Heart left ventricle (tissue), 16 donors: ENCODE data around the gene NT5DC4. TPM values are rescaled to one million over a fixed set of nuclear protein-coding genes. Genes with fewer than 3 reads are reported as not detected.

Experiments used
- ATAC-seq, 4 donors: fragments of 200-7000 bp; cut with Tn5 transposase; one replicate each; pipeline ENCODE4 v1.9.1; 2020 to 2022; ENCODE audit warnings: moderate library complexity in 4 of 4, mild to moderate bottlenecking in 3 of 4, moderate number of reproducible peaks in 1 of 4
- DNase-seq, 5 donors: peaks; one replicate each; pipeline ENCODE4 v3.0.0-alpha.2; 2020
- H3K27ac ChIP-seq, 12 donors: fragments of 200-600 bp; sonication (generic) in 4 of 12; one replicate each; pipeline versions ENCODE4 v1.5.0 to v1.8.0; 2016 to 2022; ENCODE audit warnings: mild to moderate bottlenecking in 2 of 12
- H3K27me3 ChIP-seq, 9 donors: fragments of 200-600 bp; sonication (generic) in 2 of 9; one replicate each; pipeline versions ENCODE4 v1.5.1 to v1.8.0; 2016 to 2022; ENCODE audit warnings: mild to moderate bottlenecking in 3 of 9
- H3K36me3 ChIP-seq, 9 donors: fragments of 200-600 bp; sonication (generic) in 2 of 9; one replicate each; pipeline versions ENCODE4 v1.5.0 to v1.8.0; 2018 to 2022; ENCODE audit warnings: mild to moderate bottlenecking in 2 of 9
- H3K4me1 ChIP-seq, 12 donors: fragments of 200-600 bp; sonication (generic) in 4 of 12; one replicate each; pipeline versions ENCODE4 v1.5.0 to v1.8.0; 2016 to 2022; ENCODE audit warnings: mild to moderate bottlenecking in 3 of 12
- H3K4me3 ChIP-seq, 12 donors: fragments of 200-600 bp; sonication (generic) in 4 of 12; one replicate each; pipeline versions ENCODE4 v1.5.0 to v1.8.0; 2017 to 2022; ENCODE audit warnings: mild to moderate bottlenecking in 9 of 12, moderate library complexity in 4 of 12
- H3K9me3 ChIP-seq, 12 donors: fragments of 200-600 bp; sonication (generic) in 4 of 12; one replicate each; pipeline versions ENCODE4 v1.5.0 to v1.8.0; 2016 to 2022; ENCODE audit warnings: mild to moderate bottlenecking in 1 of 12
- CTCF ChIP-seq, 12 donors: fragments of 200-600 bp; sonication (generic) in 4 of 12; IDR thresholded peaks; one replicate each; pipeline versions ENCODE4 v1.5.0 to v1.8.0; 2018 to 2022; ENCODE audit warnings: antibody characterized with exemption in 12 of 12, mild to moderate bottlenecking in 5 of 12
- POLR2A ChIP-seq, 2 donors: fragments of 450-650 bp; IDR thresholded peaks; one replicate each; pipeline ENCODE4 v1.6.1; 2017; ENCODE audit warnings: antibody characterized with exemption in 2 of 2, mild to moderate bottlenecking in 2 of 2, moderate library complexity in 2 of 2
- WGBS, 4 donors: extraction: QIAGEN DNeasy Blood & Tissue Kit in 2 of 4; methylation state at CpG; one replicate each; pipeline versions ENCODE4 v1.1.5 to v1.1.7; 2013 to 2018; 5-methylcytosine and 5-hydroxymethylcytosine counted together
- intact Hi-C, 10 donors: fragments of 100-400 bp; cut with DNase I; formaldehyde crosslinking; loops; one replicate each; pipeline versions ENCODE4 v1.11.1 to v1.14.2; 2022
- polyA plus RNA-seq, 2 donors: library from polyadenylated mRNA; stranded (reverse); fragments of 200-250 nt; gene quantifications; one replicate each; pipeline ENCODE4 v1.2.3, GENCODE V29; 2013
- total RNA-seq, 9 donors: library from RNA; depleted of rRNA in 2 of 9; stranded (reverse); fragments of >200 nt in 2 of 9; fragmentation: NEBNext Ultra II Directional in 3 of 9; extraction: Animal tissue kit (Norgen Biotek cat#: 25700) in 3 of 9; gene quantifications; one replicate each; pipeline versions ENCODE4 v1.1.0 to v1.2.4, GENCODE V29; 2016 to 2023
- donor health status: ischemic (EF 13 %, LVEDD 7.1; RV severe dilation, severe dysfunction).
- donor health status: healthy with polysubstance abuse.
- donor health status: DM: no; HTN: yes; CAD: no.
- donor health status: DM: no; HTN: no; CAD: no.
- donor health status: ischemic (EF 25% LVEDD 6.9; RV normal size, moderate dysfunction).
- donor health status: ischemic (EF 25% LVEDD 5.7; RV mildly dilated, moderate dysfunction).
- donor health status: healthy.
- donor health status: DM: yes; HTN: yes; CAD: no.
- donor health status: ischemic (EF 35%, LVEDD 5.7; RV mildly dilated, moderate dysfunction).
- donor health status: nonischemic (EF 11% LVEDD 7.7; RV severe dilation, severe dysfunction).
- donor health status: DM: yes; HTN: yes; CAD: no.
- donor health status: PGD.
- donor health status: ischemic (EF 29% LVEDD 5.4; RV normal size, mild dysfunction).
- donor health status: nonischemic (EF 23%, LVEDD 6.1; RV moderate dilation, normal function).

Gene NT5DC4
- total and polyA plus RNA-seq, 11 donors, result 0.16 TPM; not detected in 10

GRCh38 chr2:112787729-112788393, 67.0 kb downstream of the NT5DC4 start:
- intact Hi-C loops, result no loop called here
- H3K9me3 ChIP-seq, result no peaks in the 10 kb centered on the region
- peaks cover 0 to 35% (median 0%) of the 10 kb centered on the region in 12 donors for H3K4me1 ChIP-seq
- WGBS, 4 donors, result 79 to 85% (median 82%) methylated on average over 4 of the region's 4 CpGs
- peaks cover 0 to 7% (median 0%) of the 10 kb centered on the region in 9 donors for H3K27me3 ChIP-seq
- no peak overlapping the region for H3K27ac ChIP-seq
- ATAC-seq, result no peak
- no peaks in the 10 kb centered on the region for H3K36me3 ChIP-seq
- H3K4me3 ChIP-seq, result no peak overlapping the region
- no peak for DNase-seq
- TF ChIP-seq POLR2A (IDR thresholded peaks at IDR 0.05), result no peak
- TF ChIP-seq CTCF (IDR thresholded peaks at IDR 0.05), result no peak

GRCh38 chr2:112788653-112789052, 67.8 kb downstream of the NT5DC4 start:
- peaks cover 0 to 39% (median under 1%) of the 10 kb centered on the region in 12 donors for H3K4me1 ChIP-seq
- no peaks in the 10 kb centered on the region for H3K36me3 ChIP-seq
- DNase-seq, result no peak
- ATAC-seq, result no peak
- H3K27ac ChIP-seq, result no peak overlapping the region
- TF ChIP-seq POLR2A (IDR thresholded peaks at IDR 0.05) (no peak), CTCF (IDR thresholded peaks at IDR 0.05) (no peak)
- no peaks in the 10 kb centered on the region for H3K9me3 ChIP-seq
- intact Hi-C loops, result no loop called here
- H3K27me3 ChIP-seq, result peaks cover 0 to 6% (median 0%) of the 10 kb centered on the region in 9 donors
- 55 to 63% (median 60%) methylated on average over 3 of the region's 3 CpGs for WGBS, 4 donors
- H3K4me3 ChIP-seq, result no peak overlapping the region

Other genes starting within 250 kb of the NT5DC4 start
- 10 to 100 TPM; 25.2 to 55.3 (median 46.6) TPM for gene TTL, start 238.9 kb upstream of the NT5DC4 start, total RNA-seq
- gene TTL, start 238.9 kb upstream of the NT5DC4 start, polyA plus RNA-seq, result 10 to 100 TPM; 13.0 to 29.0 TPM
- 10 to 100 TPM in 5 of 9 donors, 1 to 10 TPM in 4; 6.0 to 15.5 (median 10.4) TPM for gene POLR1B, start 178.6 kb upstream of the NT5DC4 start, total RNA-seq
- 1 to 10 TPM; 3.3 to 6.5 TPM for gene POLR1B, start 178.6 kb upstream of the NT5DC4 start, polyA plus RNA-seq
- 10 to 100 TPM; 18.6 to 26.2 (median 22.1) TPM for gene CHCHD5, start 136.4 kb upstream of the NT5DC4 start, total RNA-seq
- 10 to 100 TPM; 23.6 to 32.2 TPM for gene CHCHD5, start 136.4 kb upstream of the NT5DC4 start, polyA plus RNA-seq
- 10 to 100 TPM in 7 of 9 donors, 1 to 10 TPM in 2; 5.6 to 51.7 (median 12.0) TPM for gene SLC20A1, start 75.1 kb upstream of the NT5DC4 start, total RNA-seq
- gene SLC20A1, start 75.1 kb upstream of the NT5DC4 start, polyA plus RNA-seq, result 10 to 100 TPM in 1 of 2 donors, 1 to 10 TPM in 1; 7.6 to 12.2 TPM
- gene CKAP2L, start 43.6 kb downstream of the NT5DC4 start, total RNA-seq, result 1 to 10 TPM in 1 of 9 donors, under 1 TPM in 5, not detected in 3; 0.10 to 4.5 (median 0.33) TPM
- under 1 TPM in 1 of 2 donors, not detected in 1; 0.06 TPM for gene CKAP2L, start 43.6 kb downstream of the NT5DC4 start, polyA plus RNA-seq
- under 1 TPM in 1 of 9 donors, not detected in 8; 0.13 TPM for gene IL1A, start 63.5 kb downstream of the NT5DC4 start, total RNA-seq
- gene IL1A, start 63.5 kb downstream of the NT5DC4 start, polyA plus RNA-seq, result not detected
- gene IL1B, start 115.8 kb downstream of the NT5DC4 start, total RNA-seq, result 10 to 100 TPM in 1 of 9 donors, 1 to 10 TPM in 3, under 1 TPM in 1, not detected in 4; 0.68 to 12.3 (median 3.9) TPM
- gene IL1B, start 115.8 kb downstream of the NT5DC4 start, polyA plus RNA-seq, result under 1 TPM; 0.27 to 0.49 TPM
- gene IL37, start 190.1 kb downstream of the NT5DC4 start, total RNA-seq, result not detected
- gene IL37, start 190.1 kb downstream of the NT5DC4 start, polyA plus RNA-seq, result not detected